ENCODE data around the gene SMG9.
"Not testable (repeated sequence)": the region's sequence is repeated elsewhere in the genome, so short reads cannot be mapped to it uniquely, and the experiment has no call there.

DNA sequence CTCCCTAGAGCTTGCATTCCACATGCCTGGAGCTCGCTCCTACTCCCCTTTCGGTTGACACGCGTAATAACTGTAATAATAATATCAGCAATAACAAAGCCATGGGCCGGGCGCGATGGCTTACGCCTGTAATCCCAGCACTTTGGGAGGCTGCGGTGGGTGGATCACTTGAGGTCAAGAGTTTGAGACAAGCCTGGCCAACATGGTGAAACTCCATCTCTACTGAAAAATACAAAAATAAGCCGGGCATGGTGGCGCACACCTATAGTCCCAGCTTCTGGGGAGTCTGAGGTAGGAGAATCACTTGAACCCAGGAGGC, 20.1 kb upstream of the SMG9 start:
- TF ChIP-seq, protein P1, sequence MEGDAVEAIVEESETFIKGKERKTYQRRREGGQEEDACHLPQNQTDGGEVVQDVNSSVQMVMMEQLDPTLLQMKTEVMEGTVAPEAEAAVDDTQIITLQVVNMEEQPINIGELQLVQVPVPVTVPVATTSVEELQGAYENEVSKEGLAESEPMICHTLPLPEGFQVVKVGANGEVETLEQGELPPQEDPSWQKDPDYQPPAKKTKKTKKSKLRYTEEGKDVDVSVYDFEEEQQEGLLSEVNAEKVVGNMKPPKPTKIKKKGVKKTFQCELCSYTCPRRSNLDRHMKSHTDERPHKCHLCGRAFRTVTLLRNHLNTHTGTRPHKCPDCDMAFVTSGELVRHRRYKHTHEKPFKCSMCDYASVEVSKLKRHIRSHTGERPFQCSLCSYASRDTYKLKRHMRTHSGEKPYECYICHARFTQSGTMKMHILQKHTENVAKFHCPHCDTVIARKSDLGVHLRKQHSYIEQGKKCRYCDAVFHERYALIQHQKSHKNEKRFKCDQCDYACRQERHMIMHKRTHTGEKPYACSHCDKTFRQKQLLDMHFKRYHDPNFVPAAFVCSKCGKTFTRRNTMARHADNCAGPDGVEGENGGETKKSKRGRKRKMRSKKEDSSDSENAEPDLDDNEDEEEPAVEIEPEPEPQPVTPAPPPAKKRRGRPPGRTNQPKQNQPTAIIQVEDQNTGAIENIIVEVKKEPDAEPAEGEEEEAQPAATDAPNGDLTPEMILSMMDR (conservative IDR thresholded peaks at IDR 0.05; ENCODE audit: low read depth, low read length), result not testable (repeated sequence)
- not testable (repeated sequence) for TF ChIP-seq EZH2 (IDR thresholded peaks at IDR 0.05; ENCODE audit: borderline replicate concordance, low read depth, low read length, poor library complexity, severe bottlenecking)
